Measurements from ENCODE around the gene ARHGAP25.

ARHGAP25 gene

GRCh38 chr2:68787356-68787755 lies 52.7 kb downstream of the ARHGAP25 start:
- H3K9me2 ChIP-seq (replicated peaks; ENCODE audit: control insufficient read depth, low read length) = no peaks in the 10 kb centered on the region
- H3K9me3 ChIP-seq (ENCODE audit: control insufficient read depth, insufficient read depth, low read length) = no peaks in the 10 kb centered on the region
- TF ChIP-seq EZH2phosphoT487 (IDR thresholded peaks at IDR 0.05; ENCODE audit: borderline replicate concordance, low read length) (no peak), CTCF (IDR thresholded peaks at IDR 0.05; ENCODE audit: low read depth, low read length, poor library complexity, severe bottlenecking) (no peak)
- H4K20me1 ChIP-seq (ENCODE audit: control insufficient read depth, insufficient read depth, low read depth, low read length) = no peaks in the 10 kb centered on the region
- H3K27me3 ChIP-seq (ENCODE audit: control insufficient read depth, low read length) = no peaks in the 10 kb centered on the region
- peaks cover 85% of the 10 kb centered on the region for H3K4me1 ChIP-seq (ENCODE audit: control insufficient read depth, low read length)
- H3K79me2 ChIP-seq (ENCODE audit: control insufficient read depth, low read length) = no peaks in the 10 kb centered on the region
- peaks cover 18% of the 10 kb centered on the region for H3F3A ChIP-seq (ENCODE audit: control insufficient read depth, insufficient read depth)
- H3K4me2 ChIP-seq (ENCODE audit: low read length) = peak overlapping the region; percentile 60
- peak overlapping the region; percentile 82 for H3K27ac ChIP-seq (ENCODE audit: low read depth, low read length)
- H3K36me3 ChIP-seq (ENCODE audit: control insufficient read depth, low read length) = peaks cover 89% of the 10 kb centered on the region
- H3K4me3 ChIP-seq (ENCODE audit: low read length) = peak overlapping the region; percentile 9

- peak overlapping the region; percentile 82 for H3K27ac ChIP-seq (ENCODE audit: low read depth, low read length)
- peaks cover 18% of the 10 kb centered on the region for H3F3A ChIP-seq (ENCODE audit: control insufficient read depth, insufficient read depth)
- H3K9me3 ChIP-seq (ENCODE audit: control insufficient read depth, insufficient read depth, low read length) = no peaks in the 10 kb centered on the region
- H3K4me3 ChIP-seq (ENCODE audit: low read length) = peak overlapping the region; percentile 50
- H3K36me3 ChIP-seq (ENCODE audit: control insufficient read depth, low read length) = peaks cover 81% of the 10 kb centered on the region
- H3K27me3 ChIP-seq (ENCODE audit: control insufficient read depth, low read length) = no peaks in the 10 kb centered on the region
- H3K4me1 ChIP-seq (ENCODE audit: control insufficient read depth, low read length) = peaks cover 77% of the 10 kb centered on the region
- no peak for TF ChIP-seq CTCF (IDR thresholded peaks at IDR 0.05; ENCODE audit: low read depth, low read length, poor library complexity, severe bottlenecking)
- no peak for TF ChIP-seq EZH2phosphoT487 (IDR thresholded peaks at IDR 0.05; ENCODE audit: borderline replicate concordance, low read length)
- no peaks in the 10 kb centered on the region for H4K20me1 ChIP-seq (ENCODE audit: control insufficient read depth, insufficient read depth, low read depth, low read length)
- peak overlapping the region; percentile 60 for H3K4me2 ChIP-seq (ENCODE audit: low read length)
- no peaks in the 10 kb centered on the region for H3K9me2 ChIP-seq (replicated peaks; ENCODE audit: control insufficient read depth, low read length)
- peaks cover 5% of the 10 kb centered on the region for H3K79me2 ChIP-seq (ENCODE audit: control insufficient read depth, low read length)
Measured at GRCh38 chr2:68789603-68790002, 55.0 kb downstream of the ARHGAP25 start.

GRCh38 chr2:68790600-68790999 lies 56.0 kb downstream of the ARHGAP25 start:
- Histone ChIP-seq H3F3A (ENCODE audit: control insufficient read depth, insufficient read depth) (peaks cover 18% of the 10 kb centered on the region), H3K27me3 (ENCODE audit: control insufficient read depth, low read length) (no peaks in the 10 kb centered on the region), H3K36me3 (ENCODE audit: control insufficient read depth, low read length) (peaks cover 72% of the 10 kb centered on the region), H3K9me2 (replicated peaks; ENCODE audit: control insufficient read depth, low read length) (no peaks in the 10 kb centered on the region), H3K27ac (ENCODE audit: low read depth, low read length) (peak overlapping the region; percentile 82), H3K4me1 (ENCODE audit: control insufficient read depth, low read length) (peaks cover 82% of the 10 kb centered on the region), H3K4me3 (ENCODE audit: low read length) (peak overlapping the region; percentile 39), H3K79me2 (ENCODE audit: control insufficient read depth, low read length) (peaks cover 12% of the 10 kb centered on the region), H4K20me1 (ENCODE audit: control insufficient read depth, insufficient read depth, low read depth, low read length) (no peaks in the 10 kb centered on the region), H3K9me3 (ENCODE audit: control insufficient read depth, insufficient read depth, low read length) (no peaks in the 10 kb centered on the region), H3K4me2 (ENCODE audit: low read length) (peak overlapping the region; percentile 60)
- TF ChIP-seq EZH2phosphoT487 (IDR thresholded peaks at IDR 0.05; ENCODE audit: borderline replicate concordance, low read length) = no peak
- TF ChIP-seq CTCF (IDR thresholded peaks at IDR 0.05; ENCODE audit: low read depth, low read length, poor library complexity, severe bottlenecking) = no peak
